HepG2 (cell line): ENCODE measurements around the gene ZNF559. TPM values are rescaled to one million over a fixed set of nuclear protein-coding genes. Genes with fewer than 3 reads are reported as not detected.
A peak's percentile ranks its signal among the peaks of the same experiment; 100 is the strongest.

Experiments used
- BORCS8-MEF2B ChIP-seq: sonication (generic); formaldehyde crosslinking; IDR thresholded peaks from 2 replicates; pipeline ENCODE4 v1.8.0; 2022; ENCODE audit warnings: mild to moderate bottlenecking, missing genetic modification reagents
- CCDC6 ChIP-seq: sonication (generic); formaldehyde crosslinking; IDR thresholded peaks from 2 replicates; pipeline ENCODE4 v1.8.1; 2022; ENCODE audit warnings: mild to moderate bottlenecking, missing genetic modification reagents, moderate library complexity
- CENPT ChIP-seq: sonication (generic); formaldehyde crosslinking; IDR thresholded peaks from 2 replicates; pipeline ENCODE4 v1.8.0; 2022; ENCODE audit warnings: low read depth, mild to moderate bottlenecking, moderate library complexity, missing genetic modification reagents
- ETV6 ChIP-seq: sonication (generic); formaldehyde crosslinking; conservative IDR thresholded peaks from 2 replicates; pipeline ENCODE4 v1.4.0; 2020; ENCODE audit warnings: missing genetic modification reagents
- FOSL1 ChIP-seq: sonication (generic); formaldehyde crosslinking; IDR thresholded peaks from 2 replicates; pipeline ENCODE4 v1.9.0; 2021; ENCODE audit warnings: missing genetic modification reagents, borderline replicate concordance
- FUBP1 ChIP-seq: sonication (generic); formaldehyde crosslinking; IDR thresholded peaks from 2 replicates; pipeline ENCODE4 v1.5.1; 2020; ENCODE audit warnings: missing genetic modification reagents, mild to moderate bottlenecking, borderline replicate concordance
- HMGXB4 ChIP-seq, 2 experiments: sonication (generic) in 1 of 2; formaldehyde crosslinking in 1 of 2; IDR thresholded peaks; 2 replicates each; pipeline versions ENCODE4 v1.4.0 to v1.6.1; 2018 to 2020; ENCODE audit warnings: missing genetic modification reagents in 2 of 2, borderline replicate concordance in 1 of 2, low read depth in 1 of 2, mild to moderate bottlenecking in 1 of 2, missing biosample characterization in 1 of 2
- KAT7 ChIP-seq: IDR thresholded peaks from 2 replicates; pipeline ENCODE4 v1.6.1; 2018; ENCODE audit warnings: borderline replicate concordance, missing compliant biosample characterization
- MED8 ChIP-seq: sonication (generic); formaldehyde crosslinking; IDR thresholded peaks from 2 replicates; pipeline ENCODE4 v1.8.1; 2023; ENCODE audit warnings: mild to moderate bottlenecking, missing genetic modification reagents; ENCODE audit not compliant: insufficient replicate concordance
- MYC ChIP-seq: sonication (generic); formaldehyde crosslinking; IDR thresholded peaks from 2 replicates; pipeline ENCODE4 v1.9.0; 2021; ENCODE audit warnings: missing genetic modification reagents, borderline replicate concordance
- NFIB ChIP-seq: sonication (generic); formaldehyde crosslinking; IDR thresholded peaks from 2 replicates; pipeline ENCODE4 v1.9.0; 2021; ENCODE audit warnings: missing genetic modification reagents, mild to moderate bottlenecking, borderline replicate concordance
- NFRKB ChIP-seq: fragments of 450-650 bp; IDR thresholded peaks from 2 replicates; pipeline ENCODE4 v1.6.1; 2017
- NONO ChIP-seq, 2 experiments: fragments of 450-650 bp in 1 of 2; sonication (generic) in 1 of 2; formaldehyde crosslinking in 1 of 2; IDR thresholded peaks in 1 of 2; conservative IDR thresholded peaks in 1 of 2; 2 replicates each; pipeline versions ENCODE4 v1.6.1 to v1.8.0; 2017 to 2022; ENCODE audit warnings: mild to moderate bottlenecking in 1 of 2, missing genetic modification reagents in 1 of 2, moderate library complexity in 1 of 2
- NRL ChIP-seq: sonication (generic); formaldehyde crosslinking; IDR thresholded peaks from 2 replicates; pipeline ENCODE4 v1.5.0; 2020; ENCODE audit warnings: missing genetic modification reagents, mild to moderate bottlenecking, moderate library complexity, borderline replicate concordance
- PLRG1 ChIP-seq: fragments of 450-650 bp; conservative IDR thresholded peaks from 2 replicates; pipeline ENCODE4 v1.6.1; 2016
- POGZ ChIP-seq: sonication (generic); formaldehyde crosslinking; IDR thresholded peaks from 2 replicates; pipeline ENCODE4 v1.4.0; 2020; ENCODE audit warnings: mild to moderate bottlenecking, missing genetic modification reagents
- RBM22 ChIP-seq: fragments of 200-400 bp; formaldehyde crosslinking; optimal IDR thresholded peaks from 2 replicates; pipeline ENCODE3; 2017; ENCODE audit warnings: mild to moderate bottlenecking, low read length, moderate library complexity
- ZBTB20 ChIP-seq: sonication (generic); formaldehyde crosslinking; IDR thresholded peaks from 2 replicates; pipeline ENCODE4 v1.8.1; 2023; ENCODE audit warnings: missing genetic modification reagents, low read depth, mild to moderate bottlenecking, borderline replicate concordance
- ZBTB8A ChIP-seq: sonication (generic); formaldehyde crosslinking; IDR thresholded peaks from 2 replicates; pipeline ENCODE4 v1.4.0; 2020; ENCODE audit warnings: mild to moderate bottlenecking, low read depth, missing genetic modification reagents, borderline replicate concordance
- ZNF121 ChIP-seq: sonication (generic); formaldehyde crosslinking; IDR thresholded peaks from 2 replicates; pipeline ENCODE4 v1.5.0; 2020; ENCODE audit warnings: mild to moderate bottlenecking, missing genetic modification reagents
- ZNF383 ChIP-seq: sonication (generic); formaldehyde crosslinking; IDR thresholded peaks from 2 replicates; pipeline ENCODE4 v1.4.0; 2020; ENCODE audit warnings: missing genetic modification reagents, mild to moderate bottlenecking, borderline replicate concordance
- ZNF569 ChIP-seq: sonication (generic); formaldehyde crosslinking; IDR thresholded peaks from 2 replicates; pipeline ENCODE4 v1.5.0; 2020; ENCODE audit warnings: mild to moderate bottlenecking, missing genetic modification reagents, moderate library complexity, borderline replicate concordance
- ZNF616 ChIP-seq: sonication (generic); formaldehyde crosslinking; IDR thresholded peaks from 2 replicates; pipeline ENCODE4 v1.5.0; 2020; ENCODE audit warnings: low read depth, mild to moderate bottlenecking, missing genetic modification reagents
- ZNF747 ChIP-seq: sonication (generic); formaldehyde crosslinking; IDR thresholded peaks from 2 replicates; pipeline ENCODE4 v1.8.1; 2023; ENCODE audit warnings: missing genetic modification reagents, mild to moderate bottlenecking, borderline replicate concordance
- ZNF761 ChIP-seq: sonication (generic); formaldehyde crosslinking; conservative IDR thresholded peaks from 2 replicates; pipeline ENCODE4 v1.4.0; 2020; ENCODE audit warnings: mild to moderate bottlenecking, missing genetic modification reagents
- ZSCAN21 ChIP-seq: sonication (generic); formaldehyde crosslinking; IDR thresholded peaks from 2 replicates; pipeline ENCODE4 v1.8.0; 2022; ENCODE audit warnings: mild to moderate bottlenecking, missing genetic modification reagents, moderate library complexity, borderline replicate concordance
- polyA plus RNA-seq, 8 experiments: library from polyadenylated mRNA; depleted of rRNA in 3 of 8; stranded (reverse) in 7 of 8; unstranded in 1 of 8; fragments of >200 nt; fragmentation: Illumina TruSeq in 4 of 8; extraction: Trizol in 4 of 8; gene quantifications; 2 replicates each; pipeline versions ENCODE4 v1.2.1 to v1.2.3, GENCODE V29; 2011 to 2016; ENCODE audit warnings: low read depth in 4 of 8, missing spikeins in 1 of 8, mixed read lengths in 1 of 8; ENCODE audit not compliant: insufficient read depth in 1 of 8
- total RNA-seq, 5 experiments: library from RNA; depleted of rRNA; stranded (reverse); fragments of >200 nt; fragmentation: Illumina TruSeq; extraction: Trizol; gene quantifications; 2 replicates each; pipeline ENCODE4 v1.2.3, GENCODE V29; 2016; ENCODE audit warnings: low read depth in 1 of 5

Gene ZNF559
- total and polyA plus RNA-seq, 2 of the 13 experiments (the other 11 are each of a cell fraction or from before 2014, with no cell fraction given): 6.3 to 9.8 TPM

- TF ChIP-seq ZNF761 (no peak), ZSCAN21 (CRISPR knock-in tag) (no peak), CENPT (CRISPR knock-in tag) (no peak), PLRG1 (no peak), ZBTB8A (CRISPR knock-in tag) (no peak), MYC (CRISPR knock-in tag) (no peak), ZBTB20 (no peak), ZNF121 (CRISPR knock-in tag) (peak; percentile 98), ZNF747 (CRISPR knock-in tag) (no peak), MED8 (CRISPR knock-in tag) (no peak), NFRKB (no peak), NFIB (no peak), NONO (IDR thresholded peaks at IDR 0.05) (no peak), NONO (CRISPR knock-in tag; conservative IDR thresholded peaks at IDR 0.05) (no peak), KAT7 (CRISPR knock-in tag) (no peak), ETV6 (CRISPR knock-in tag) (no peak), ZNF616 (CRISPR knock-in tag) (no peak), FUBP1 (CRISPR knock-in tag) (no peak), RBM22 (no peak), HMGXB4 (CRISPR knock-in tag; IDR thresholded peaks at IDR 0.05; ENCODE audit: borderline replicate concordance in 1 of 2, low read depth in 1 of 2) (peak in 1 of 2 experiments; percentile 63; a peak in 2 of 4 replicates), BORCS8-MEF2B (CRISPR knock-in tag) (no peak), ZNF569 (CRISPR knock-in tag) (no peak), ZNF383 (no peak), NRL (CRISPR knock-in tag) (no peak; the same call in 1 of the 2 replicates), POGZ (CRISPR knock-in tag) (0 out of 2 replicates have a peak, but pooled peaks have one; percentile 19), CCDC6 (no peak), FOSL1 (CRISPR knock-in tag) (no peak)
Measured at GRCh38 chr19:9309139-9309973, 14.6 kb upstream of the ZNF559 start, which contains the start of gene ZNF699 (continued).
